ENCODE results near the gene GJB1. TPM values are rescaled to one million over a fixed set of nuclear protein-coding genes. Genes with fewer than 3 reads are reported as not detected.

The GJB1 gene
- total and polyA plus RNA-seq, 2 experiments from 2014 or later: 0.14 TPM; not detected in 1

DNA sequence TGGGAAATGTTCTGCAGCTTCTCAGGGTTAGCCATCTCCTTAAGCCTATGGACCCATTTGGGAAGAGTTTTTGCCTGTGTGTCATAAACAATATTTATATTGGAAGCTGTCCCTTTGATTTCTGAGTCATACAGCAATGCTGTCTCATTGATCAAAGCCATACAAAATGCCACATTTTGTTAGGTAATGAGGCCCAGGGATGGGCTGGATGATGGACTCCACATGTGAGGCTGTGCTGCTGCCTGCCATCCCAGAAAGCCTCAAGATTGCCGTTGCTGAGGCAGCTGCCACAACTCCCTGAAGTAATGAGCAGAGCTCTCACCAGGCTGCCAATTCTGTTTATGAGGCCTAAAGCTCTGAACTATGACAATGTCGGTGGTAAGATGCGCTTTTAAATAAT is 12.2 kb upstream of the GJB1 start:
- H3K4me3 Mint-ChIP-seq: no peak overlapping the region
- H3K27me3 Mint-ChIP-seq (ENCODE audit: insufficient read depth, low read depth, poor library complexity): peaks cover 1% of the 10 kb centered on the region
- no peak for ATAC-seq
- Histone ChIP-seq H3K4me1 (ENCODE audit: insufficient read depth) (no peaks in the 10 kb centered on the region), H4K20me1 (replicated peaks; ENCODE audit: insufficient read depth) (no peaks in the 10 kb centered on the region), H3K4me2 (no peak overlapping the region), H3F3A (replicated peaks; ENCODE audit: low read depth) (no peaks in the 10 kb centered on the region), H3K9me2 (ENCODE audit: insufficient read depth) (no peaks in the 10 kb centered on the region), H3K36me3 (ENCODE audit: insufficient read depth) (no peaks in the 10 kb centered on the region), H2AFZ (no peak overlapping the region), H3K27me3 (ENCODE audit: insufficient read depth) (no peaks in the 10 kb centered on the region), H3K27ac (ENCODE audit: low read depth) (no peak overlapping the region), H3K79me2 (replicated peaks; ENCODE audit: insufficient read depth) (no peaks in the 10 kb centered on the region), H3K4me3 (no peak overlapping the region)
- no peak for DNase-seq (ENCODE audit: low spot score)
- TF ChIP-seq CREB1 (CRISPR knock-in tag; IDR thresholded peaks at IDR 0.05; ENCODE audit: low read depth): no peak
- TF ChIP-seq NANOG (IDR thresholded peaks at IDR 0.05; ENCODE audit: borderline replicate concordance): no peak
- TF ChIP-seq, protein P1, sequence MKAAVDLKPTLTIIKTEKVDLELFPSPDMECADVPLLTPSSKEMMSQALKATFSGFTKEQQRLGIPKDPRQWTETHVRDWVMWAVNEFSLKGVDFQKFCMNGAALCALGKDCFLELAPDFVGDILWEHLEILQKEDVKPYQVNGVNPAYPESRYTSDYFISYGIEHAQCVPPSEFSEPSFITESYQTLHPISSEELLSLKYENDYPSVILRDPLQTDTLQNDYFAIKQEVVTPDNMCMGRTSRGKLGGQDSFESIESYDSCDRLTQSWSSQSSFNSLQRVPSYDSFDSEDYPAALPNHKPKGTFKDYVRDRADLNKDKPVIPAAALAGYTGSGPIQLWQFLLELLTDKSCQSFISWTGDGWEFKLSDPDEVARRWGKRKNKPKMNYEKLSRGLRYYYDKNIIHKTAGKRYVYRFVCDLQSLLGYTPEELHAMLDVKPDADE (IDR thresholded peaks at IDR 0.05): no peak
- no peak for TF ChIP-seq ZNF331 (CRISPR knock-in tag; IDR thresholded peaks at IDR 0.05; ENCODE audit: low read depth)
- TF ChIP-seq POLR2AphosphoS5 (IDR thresholded peaks at IDR 0.05; ENCODE audit: low read depth): no peak
- TF ChIP-seq, protein P2, sequence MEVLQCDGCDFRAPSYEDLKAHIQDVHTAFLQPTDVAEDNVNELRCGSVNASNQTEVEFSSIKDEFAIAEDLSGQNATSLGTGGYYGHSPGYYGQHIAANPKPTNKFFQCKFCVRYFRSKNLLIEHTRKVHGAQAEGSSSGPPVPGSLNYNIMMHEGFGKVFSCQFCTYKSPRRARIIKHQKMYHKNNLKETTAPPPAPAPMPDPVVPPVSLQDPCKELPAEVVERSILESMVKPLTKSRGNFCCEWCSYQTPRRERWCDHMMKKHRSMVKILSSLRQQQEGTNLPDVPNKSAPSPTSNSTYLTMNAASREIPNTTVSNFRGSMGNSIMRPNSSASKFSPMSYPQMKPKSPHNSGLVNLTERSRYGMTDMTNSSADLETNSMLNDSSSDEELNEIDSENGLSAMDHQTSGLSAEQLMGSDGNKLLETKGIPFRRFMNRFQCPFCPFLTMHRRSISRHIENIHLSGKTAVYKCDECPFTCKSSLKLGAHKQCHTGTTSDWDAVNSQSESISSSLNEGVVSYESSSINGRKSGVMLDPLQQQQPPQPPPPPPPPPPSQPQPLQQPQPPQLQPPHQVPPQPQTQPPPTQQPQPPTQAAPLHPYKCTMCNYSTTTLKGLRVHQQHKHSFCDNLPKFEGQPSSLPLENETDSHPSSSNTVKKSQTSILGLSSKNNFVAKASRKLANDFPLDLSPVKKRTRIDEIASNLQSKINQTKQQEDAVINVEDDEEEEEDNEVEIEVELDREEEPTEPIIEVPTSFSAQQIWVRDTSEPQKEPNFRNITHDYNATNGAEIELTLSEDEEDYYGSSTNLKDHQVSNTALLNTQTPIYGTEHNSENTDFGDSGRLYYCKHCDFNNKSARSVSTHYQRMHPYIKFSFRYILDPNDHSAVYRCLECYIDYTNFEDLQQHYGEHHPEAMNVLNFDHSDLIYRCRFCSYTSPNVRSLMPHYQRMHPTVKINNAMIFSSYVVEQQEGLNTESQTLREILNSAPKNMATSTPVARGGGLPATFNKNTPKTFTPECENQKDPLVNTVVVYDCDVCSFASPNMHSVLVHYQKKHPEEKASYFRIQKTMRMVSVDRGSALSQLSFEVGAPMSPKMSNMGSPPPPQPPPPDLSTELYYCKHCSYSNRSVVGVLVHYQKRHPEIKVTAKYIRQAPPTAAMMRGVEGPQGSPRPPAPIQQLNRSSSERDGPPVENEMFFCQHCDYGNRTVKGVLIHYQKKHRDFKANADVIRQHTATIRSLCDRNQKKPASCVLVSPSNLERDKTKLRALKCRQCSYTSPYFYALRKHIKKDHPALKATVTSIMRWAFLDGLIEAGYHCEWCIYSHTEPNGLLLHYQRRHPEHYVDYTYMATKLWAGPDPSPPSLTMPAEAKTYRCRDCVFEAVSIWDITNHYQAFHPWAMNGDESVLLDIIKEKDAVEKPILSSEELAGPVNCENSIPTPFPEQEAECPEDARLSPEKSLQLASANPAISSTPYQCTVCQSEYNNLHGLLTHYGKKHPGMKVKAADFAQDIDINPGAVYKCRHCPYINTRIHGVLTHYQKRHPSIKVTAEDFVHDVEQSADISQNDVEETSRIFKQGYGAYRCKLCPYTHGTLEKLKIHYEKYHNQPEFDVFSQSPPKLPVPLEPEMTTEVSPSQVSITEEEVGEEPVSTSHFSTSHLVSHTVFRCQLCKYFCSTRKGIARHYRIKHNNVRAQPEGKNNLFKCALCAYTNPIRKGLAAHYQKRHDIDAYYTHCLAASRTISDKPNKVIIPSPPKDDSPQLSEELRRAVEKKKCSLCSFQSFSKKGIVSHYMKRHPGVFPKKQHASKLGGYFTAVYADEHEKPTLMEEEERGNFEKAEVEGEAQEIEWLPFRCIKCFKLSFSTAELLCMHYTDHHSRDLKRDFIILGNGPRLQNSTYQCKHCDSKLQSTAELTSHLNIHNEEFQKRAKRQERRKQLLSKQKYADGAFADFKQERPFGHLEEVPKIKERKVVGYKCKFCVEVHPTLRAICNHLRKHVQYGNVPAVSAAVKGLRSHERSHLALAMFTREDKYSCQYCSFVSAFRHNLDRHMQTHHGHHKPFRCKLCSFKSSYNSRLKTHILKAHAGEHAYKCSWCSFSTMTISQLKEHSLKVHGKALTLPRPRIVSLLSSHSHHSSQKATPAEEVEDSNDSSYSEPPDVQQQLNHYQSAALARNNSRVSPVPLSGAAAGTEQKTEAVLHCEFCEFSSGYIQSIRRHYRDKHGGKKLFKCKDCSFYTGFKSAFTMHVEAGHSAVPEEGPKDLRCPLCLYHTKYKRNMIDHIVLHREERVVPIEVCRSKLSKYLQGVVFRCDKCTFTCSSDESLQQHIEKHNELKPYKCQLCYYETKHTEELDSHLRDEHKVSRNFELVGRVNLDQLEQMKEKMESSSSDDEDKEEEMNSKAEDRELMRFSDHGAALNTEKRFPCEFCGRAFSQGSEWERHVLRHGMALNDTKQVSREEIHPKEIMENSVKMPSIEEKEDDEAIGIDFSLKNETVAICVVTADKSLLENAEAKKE (CRISPR knock-in tag; IDR thresholded peaks at IDR 0.05): no peak
- no peak for TF ChIP-seq EZH2phosphoT487 (IDR thresholded peaks at IDR 0.05; ENCODE audit: unreplicated experiment)
- TF ChIP-seq, protein P3, sequence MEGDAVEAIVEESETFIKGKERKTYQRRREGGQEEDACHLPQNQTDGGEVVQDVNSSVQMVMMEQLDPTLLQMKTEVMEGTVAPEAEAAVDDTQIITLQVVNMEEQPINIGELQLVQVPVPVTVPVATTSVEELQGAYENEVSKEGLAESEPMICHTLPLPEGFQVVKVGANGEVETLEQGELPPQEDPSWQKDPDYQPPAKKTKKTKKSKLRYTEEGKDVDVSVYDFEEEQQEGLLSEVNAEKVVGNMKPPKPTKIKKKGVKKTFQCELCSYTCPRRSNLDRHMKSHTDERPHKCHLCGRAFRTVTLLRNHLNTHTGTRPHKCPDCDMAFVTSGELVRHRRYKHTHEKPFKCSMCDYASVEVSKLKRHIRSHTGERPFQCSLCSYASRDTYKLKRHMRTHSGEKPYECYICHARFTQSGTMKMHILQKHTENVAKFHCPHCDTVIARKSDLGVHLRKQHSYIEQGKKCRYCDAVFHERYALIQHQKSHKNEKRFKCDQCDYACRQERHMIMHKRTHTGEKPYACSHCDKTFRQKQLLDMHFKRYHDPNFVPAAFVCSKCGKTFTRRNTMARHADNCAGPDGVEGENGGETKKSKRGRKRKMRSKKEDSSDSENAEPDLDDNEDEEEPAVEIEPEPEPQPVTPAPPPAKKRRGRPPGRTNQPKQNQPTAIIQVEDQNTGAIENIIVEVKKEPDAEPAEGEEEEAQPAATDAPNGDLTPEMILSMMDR (conservative IDR thresholded peaks at IDR 0.05; ENCODE audit: low read depth in 2 of 2): no peak
- no peak for TF ChIP-seq JUNB (IDR thresholded peaks at IDR 0.05; ENCODE audit: unreplicated experiment)
- no peak for TF ChIP-seq STAT1 (IDR thresholded peaks at IDR 0.05; ENCODE audit: unreplicated experiment)
- TF ChIP-seq, protein P4, sequence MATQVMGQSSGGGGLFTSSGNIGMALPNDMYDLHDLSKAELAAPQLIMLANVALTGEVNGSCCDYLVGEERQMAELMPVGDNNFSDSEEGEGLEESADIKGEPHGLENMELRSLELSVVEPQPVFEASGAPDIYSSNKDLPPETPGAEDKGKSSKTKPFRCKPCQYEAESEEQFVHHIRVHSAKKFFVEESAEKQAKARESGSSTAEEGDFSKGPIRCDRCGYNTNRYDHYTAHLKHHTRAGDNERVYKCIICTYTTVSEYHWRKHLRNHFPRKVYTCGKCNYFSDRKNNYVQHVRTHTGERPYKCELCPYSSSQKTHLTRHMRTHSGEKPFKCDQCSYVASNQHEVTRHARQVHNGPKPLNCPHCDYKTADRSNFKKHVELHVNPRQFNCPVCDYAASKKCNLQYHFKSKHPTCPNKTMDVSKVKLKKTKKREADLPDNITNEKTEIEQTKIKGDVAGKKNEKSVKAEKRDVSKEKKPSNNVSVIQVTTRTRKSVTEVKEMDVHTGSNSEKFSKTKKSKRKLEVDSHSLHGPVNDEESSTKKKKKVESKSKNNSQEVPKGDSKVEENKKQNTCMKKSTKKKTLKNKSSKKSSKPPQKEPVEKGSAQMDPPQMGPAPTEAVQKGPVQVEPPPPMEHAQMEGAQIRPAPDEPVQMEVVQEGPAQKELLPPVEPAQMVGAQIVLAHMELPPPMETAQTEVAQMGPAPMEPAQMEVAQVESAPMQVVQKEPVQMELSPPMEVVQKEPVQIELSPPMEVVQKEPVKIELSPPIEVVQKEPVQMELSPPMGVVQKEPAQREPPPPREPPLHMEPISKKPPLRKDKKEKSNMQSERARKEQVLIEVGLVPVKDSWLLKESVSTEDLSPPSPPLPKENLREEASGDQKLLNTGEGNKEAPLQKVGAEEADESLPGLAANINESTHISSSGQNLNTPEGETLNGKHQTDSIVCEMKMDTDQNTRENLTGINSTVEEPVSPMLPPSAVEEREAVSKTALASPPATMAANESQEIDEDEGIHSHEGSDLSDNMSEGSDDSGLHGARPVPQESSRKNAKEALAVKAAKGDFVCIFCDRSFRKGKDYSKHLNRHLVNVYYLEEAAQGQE (IDR thresholded peaks at IDR 0.05; ENCODE audit: unreplicated experiment): no peak
- no peak for TF ChIP-seq ZNF114 (CRISPR knock-in tag; IDR thresholded peaks at IDR 0.05)
- no peaks in the 10 kb centered on the region; the same call in 2 of the 3 replicates for H3K9me3 Mint-ChIP-seq
- H3K4me1 Mint-ChIP-seq: peaks cover 15% of the 10 kb centered on the region
- no peak overlapping the region for H3K27ac Mint-ChIP-seq
- no peaks in the 10 kb centered on the region for H3K36me3 Mint-ChIP-seq (ENCODE audit: low read depth)
